GM18498 (cell line): Measurements from ENCODE around the gene ZNF507.

Source experiments
- ATAC-seq: cut with Tn5 transposase; IDR thresholded peaks from one replicate; pipeline ENCODE4 v1.9.1; 2021; ENCODE audit warnings: mild to moderate bottlenecking, moderate library complexity; ENCODE audit not compliant: unreplicated experiment

The ZNF507 gene

DNA sequence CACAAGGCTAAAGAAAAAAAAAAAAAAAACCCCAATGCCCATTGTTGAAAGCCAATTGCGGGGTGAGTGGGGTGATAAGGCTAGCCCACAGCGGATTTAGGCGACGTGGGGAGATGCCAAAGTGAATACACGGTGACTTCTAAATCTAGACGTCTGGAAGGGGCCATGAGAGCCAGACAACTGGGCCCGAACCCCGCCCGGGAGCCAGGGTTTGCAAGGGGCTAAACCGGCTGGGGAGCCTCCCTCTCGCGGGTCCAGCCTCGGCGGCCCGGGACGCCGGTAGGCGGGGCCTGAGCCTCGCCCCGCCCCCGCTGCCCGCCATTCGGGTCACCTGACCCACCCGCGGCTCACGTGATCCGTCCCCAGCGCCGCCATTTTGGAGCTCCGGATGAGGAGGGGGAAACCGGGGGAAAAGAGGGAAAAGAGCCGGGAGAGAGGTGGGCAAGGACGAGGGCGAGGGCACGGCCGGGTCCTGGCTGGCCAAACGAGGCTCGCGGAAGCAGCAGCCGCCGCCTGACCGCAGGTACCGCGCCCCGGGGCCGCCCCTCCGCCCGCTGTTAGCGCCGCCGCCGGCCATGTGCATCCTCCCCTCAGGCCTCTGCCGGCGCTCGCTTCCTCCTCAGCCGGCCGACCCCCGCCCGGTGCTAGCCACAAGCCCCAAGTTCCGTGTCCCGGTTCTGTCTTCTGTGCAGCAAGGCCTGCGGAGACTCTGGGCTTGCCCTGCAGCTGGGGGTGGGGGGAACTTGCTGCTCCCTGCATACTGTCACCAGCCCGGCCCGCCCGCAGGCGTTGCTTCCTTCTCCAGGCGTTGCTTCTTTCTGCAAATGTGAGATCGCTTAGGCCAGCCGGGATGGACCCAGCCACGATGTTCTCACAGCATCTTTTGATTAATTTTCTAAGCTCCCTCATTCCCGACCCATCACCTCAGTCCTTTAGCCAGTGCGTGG, at the start of gene ZNF507:
Gene ZNF507 (plus strand): TSS at position 350 of the 947 bp plus-strand sequence. CDS start 7,221 bp downstream, outside the sequence.
- peak; percentile 89 for ATAC-seq

- ATAC-seq: no peak
These were observed 48.7 kb upstream of the ZNF507 start for GRCh38 chr19:32296694-32297093.

DNA sequence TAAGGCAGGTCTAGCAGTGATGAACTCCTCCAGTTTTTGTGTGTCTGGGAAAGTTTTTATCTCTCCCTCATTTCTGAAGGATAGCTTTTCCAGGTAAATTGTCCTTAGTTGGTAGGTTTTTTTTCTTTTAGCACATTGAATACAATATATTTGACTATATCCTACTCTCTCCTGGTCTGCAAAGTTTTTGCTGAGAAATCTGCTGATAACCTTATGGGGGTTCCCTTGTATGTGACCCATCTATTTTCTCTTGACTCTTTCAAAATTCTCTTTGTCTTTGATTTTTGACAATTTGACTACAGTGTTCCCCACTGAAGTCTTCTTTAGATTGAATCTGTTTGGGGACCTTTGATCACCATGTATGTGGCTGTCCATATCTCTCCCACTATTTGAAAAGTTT, 42.6 kb upstream of the ZNF507 start:
- ATAC-seq: no peak

- no peak for ATAC-seq
These were observed 42.2 kb upstream of the ZNF507 start for GRCh38 chr19:32303193-32303592.

GRCh38 chr19:32307591-32307990, 37.8 kb upstream of the ZNF507 start:
- no peak for ATAC-seq

GRCh38 chr19:32308431-32309077, 36.9 kb upstream of the ZNF507 start:
- no peak for ATAC-seq

DNA sequence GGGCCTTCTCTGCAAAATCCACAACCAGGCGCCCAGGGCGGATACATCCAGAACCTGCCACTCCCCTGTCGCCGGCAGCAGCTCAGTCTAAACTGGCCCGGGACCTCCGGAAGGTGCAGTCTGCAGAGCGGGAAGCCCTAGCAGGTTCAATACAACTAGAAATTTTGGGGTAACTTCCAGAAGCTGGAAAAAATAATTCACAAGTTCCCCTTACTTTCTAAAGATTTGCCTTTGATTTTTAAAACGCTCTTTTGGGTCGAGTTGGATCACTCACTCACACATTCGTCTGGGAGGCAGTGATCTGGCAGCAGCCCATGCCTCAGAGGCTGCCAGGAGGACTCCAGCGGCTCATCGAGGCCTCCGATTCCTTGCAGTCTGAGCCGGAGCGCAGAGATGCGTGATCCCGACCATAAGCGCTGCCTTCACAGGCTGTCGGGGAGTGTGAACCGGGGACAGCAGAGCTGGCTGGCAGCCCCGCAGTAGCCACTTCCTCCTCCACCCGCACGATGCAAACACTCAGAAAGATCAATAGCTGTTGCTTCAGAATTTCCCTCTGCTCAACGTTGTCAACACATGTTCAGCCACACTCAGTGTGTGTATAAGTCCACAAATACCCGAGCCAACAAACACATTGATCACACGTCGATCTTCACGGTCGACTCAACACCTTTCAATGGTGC, 35.6 kb upstream of the ZNF507 start:
- ATAC-seq: no peak

DNA sequence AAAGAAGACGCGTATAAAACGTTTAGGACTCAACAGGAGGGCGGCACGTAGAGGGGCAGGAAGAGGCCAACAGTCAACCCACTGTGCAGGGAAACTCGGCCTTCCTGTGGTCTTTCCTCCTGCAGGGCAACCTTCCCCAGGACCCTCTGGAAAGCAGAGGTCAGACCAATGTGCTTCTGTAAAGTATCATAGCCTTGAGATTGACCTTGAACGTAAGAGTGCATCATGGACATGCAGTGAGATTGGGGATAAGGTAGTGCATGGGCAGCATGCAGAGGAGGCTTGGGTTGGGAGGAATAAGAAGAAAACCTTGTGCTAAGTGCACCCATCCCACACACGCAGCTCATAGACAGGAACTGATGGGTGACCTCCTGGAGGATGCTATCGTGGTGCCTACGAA, 34.0 kb upstream of the ZNF507 start:
- ATAC-seq: no peak

GRCh38 chr19:32313569-32314265, 31.7 kb upstream of the ZNF507 start:
- ATAC-seq: no peak

- no peak for ATAC-seq
These were observed 29.4 kb upstream of the ZNF507 start for GRCh38 chr19:32316034-32316433.

- ATAC-seq: no peak
These were observed 28.3 kb upstream of the ZNF507 start for GRCh38 chr19:32317086-32317485.

GRCh38 chr19:32318884-32319520, 26.4 kb upstream of the ZNF507 start:
- no peak for ATAC-seq

- ATAC-seq: no peak
These were observed 22.9 kb upstream of the ZNF507 start for GRCh38 chr19:32322541-32322940.

- no peak for ATAC-seq
These were observed 20.7 kb upstream of the ZNF507 start for GRCh38 chr19:32324631-32325285.

DNA sequence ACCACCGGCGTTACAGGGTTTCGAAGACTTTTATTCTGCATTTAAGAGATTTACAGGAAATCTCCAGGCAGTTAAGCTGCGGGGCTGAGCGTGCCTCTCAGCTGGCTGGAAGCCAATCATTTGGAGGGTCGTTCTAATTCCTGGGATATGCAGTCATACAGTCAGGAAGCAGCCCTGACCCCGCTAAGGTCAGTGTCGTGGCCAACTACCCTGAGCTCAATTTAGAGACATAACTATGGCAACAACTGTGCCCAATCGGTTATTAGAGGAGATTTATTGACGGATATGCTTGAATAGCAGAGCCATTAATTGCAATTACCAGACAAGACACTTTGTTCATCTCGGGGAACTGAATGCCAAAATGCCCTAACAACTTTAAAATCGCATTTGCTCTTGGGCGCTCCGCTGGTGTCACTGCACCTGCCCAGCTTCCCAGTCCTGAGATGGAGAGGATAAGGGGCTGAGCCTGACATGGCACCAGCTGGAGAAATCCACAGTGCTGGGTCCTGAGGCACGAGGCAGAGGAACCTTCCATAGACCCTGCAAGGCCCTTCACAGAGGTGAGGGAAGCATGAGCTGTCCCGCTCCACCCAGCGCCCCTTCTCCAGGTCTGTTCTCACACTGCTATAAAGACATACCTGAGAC, 15.1 kb upstream of the ZNF507 start:
- ATAC-seq: no peak

GRCh38 chr19:32333227-32333626, 12.2 kb upstream of the ZNF507 start:
- ATAC-seq: no peak

GRCh38 chr19:32336259-32337083, 8.9 kb upstream of the ZNF507 start:
- ATAC-seq: no peak

- no peak for ATAC-seq
These were observed 8.2 kb upstream of the ZNF507 start for GRCh38 chr19:32337084-32337808.
